ENCODE results near the gene SHROOM1.
"Not testable (repeated sequence)": the region's sequence is repeated elsewhere in the genome, so short reads cannot be mapped to it uniquely, and the experiment has no call there.

Gene SHROOM1

GRCh38 chr5:132812781-132813598 lies 17.5 kb downstream of the SHROOM1 start, which contains the start of gene SOWAHA:
Gene SOWAHA (plus strand): TSS chr5:132813302. CDS start chr5:132813622, 320 bp downstream.
- FAIRE-seq = no peak
- no peak for DNase-seq (ENCODE audit: insufficient read length, low spot score)
- TF ChIP-seq SPI1 (IDR thresholded peaks at IDR 0.05; ENCODE audit: low read depth, low read length) = no peak
- no peak for TF ChIP-seq POLR2A (IDR thresholded peaks at IDR 0.05; ENCODE audit: low read depth, low read length)
- TF ChIP-seq POLR2AphosphoS5 (IDR thresholded peaks at IDR 0.05; ENCODE audit: low read depth, low read length) = no peak

DNA sequence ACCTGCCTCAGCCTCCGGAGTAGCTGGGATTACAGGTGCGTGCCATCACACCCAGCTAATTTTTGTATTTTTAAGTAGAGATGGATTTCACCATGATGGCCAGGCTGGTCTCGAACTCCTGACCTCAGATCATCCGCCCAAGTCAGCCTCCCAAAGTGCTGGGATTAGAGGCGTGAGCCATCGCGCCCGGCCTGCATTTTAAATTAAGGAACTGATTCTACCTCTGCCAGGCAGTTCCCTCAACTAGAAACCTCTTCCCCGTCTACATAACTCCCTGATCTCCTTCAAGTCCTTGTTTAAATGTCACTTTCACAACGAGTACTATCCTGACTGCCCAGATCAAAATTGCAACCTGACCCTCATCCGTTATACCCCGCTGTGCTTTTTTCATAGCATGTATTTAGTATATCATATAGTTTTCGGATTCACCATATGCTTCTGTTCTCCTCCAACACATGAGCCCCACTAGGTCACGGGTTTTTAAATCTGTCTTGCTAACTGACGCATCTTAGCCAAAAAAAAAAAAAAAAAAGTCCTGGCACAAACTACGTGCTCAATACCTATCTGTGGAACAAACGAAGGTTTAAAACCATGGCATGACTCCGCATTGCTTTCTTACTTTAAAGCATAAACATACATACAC lies 18.2 kb downstream of the SHROOM1 start:
- TF ChIP-seq PAX5 (IDR thresholded peaks at IDR 0.05; ENCODE audit: insufficient read depth, low read length, severe bottlenecking) = no peak
- peak; percentile 35; the same call in 1 of the 2 replicates for TF ChIP-seq SPI1 (IDR thresholded peaks at IDR 0.05; ENCODE audit: low read depth, low read length)
- no peak for TF ChIP-seq POLR2AphosphoS5 (IDR thresholded peaks at IDR 0.05; ENCODE audit: low read depth, low read length)
- DNase-seq (ENCODE audit: insufficient read length, low spot score) (no peak), FAIRE-seq (peak; percentile 31)

GRCh38 chr5:132810605-132811004 lies 19.8 kb downstream of the SHROOM1 start:
- no peak for FAIRE-seq
- DNase-seq (ENCODE audit: insufficient read length, low spot score) = no peak
- TF ChIP-seq POU2F2 (IDR thresholded peaks at IDR 0.05; ENCODE audit: low read depth, low read length) (no peak), POLR2A (IDR thresholded peaks at IDR 0.05; ENCODE audit: low read depth, low read length) (no peak), SPI1 (IDR thresholded peaks at IDR 0.05; ENCODE audit: low read depth, low read length) (no peak), TAF1 (IDR thresholded peaks at IDR 0.05; ENCODE audit: low read depth, low read length) (no peak), PAX5 (IDR thresholded peaks at IDR 0.05; ENCODE audit: insufficient read depth, low read length, severe bottlenecking) (no peak), POLR2AphosphoS5 (IDR thresholded peaks at IDR 0.05; ENCODE audit: low read depth, low read length) (no peak)

DNA sequence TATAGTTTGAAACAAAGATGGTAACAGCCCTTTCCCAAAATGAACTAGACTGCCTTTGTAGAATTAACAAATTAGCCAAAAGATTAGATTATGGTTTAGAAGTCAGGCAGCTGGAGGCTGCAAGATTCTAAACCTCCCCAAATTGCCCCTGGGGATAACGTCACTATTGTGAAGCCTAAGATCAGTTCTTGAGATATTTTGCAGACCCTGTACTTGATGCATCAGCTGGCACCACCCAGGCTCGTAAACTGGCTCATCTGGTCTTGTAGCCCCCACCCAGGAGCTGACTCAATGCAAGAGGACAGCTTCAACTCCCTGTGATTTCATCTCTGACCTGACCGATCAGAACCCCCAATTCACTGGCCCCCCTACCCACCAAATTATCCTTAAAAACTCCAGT lies 21.6 kb downstream of the SHROOM1 start:
- DNase-seq (ENCODE audit: insufficient read length, low spot score) (no peak), FAIRE-seq (no peak)
- no peak for TF ChIP-seq POLR2AphosphoS5 (IDR thresholded peaks at IDR 0.05; ENCODE audit: low read depth, low read length)
- no peak for TF ChIP-seq POLR2A (IDR thresholded peaks at IDR 0.05; ENCODE audit: low read depth, low read length)
- TF ChIP-seq TAF1 (IDR thresholded peaks at IDR 0.05; ENCODE audit: low read depth, low read length) = no peak
- TF ChIP-seq SPI1 (IDR thresholded peaks at IDR 0.05; ENCODE audit: low read depth, low read length) = no peak

DNA sequence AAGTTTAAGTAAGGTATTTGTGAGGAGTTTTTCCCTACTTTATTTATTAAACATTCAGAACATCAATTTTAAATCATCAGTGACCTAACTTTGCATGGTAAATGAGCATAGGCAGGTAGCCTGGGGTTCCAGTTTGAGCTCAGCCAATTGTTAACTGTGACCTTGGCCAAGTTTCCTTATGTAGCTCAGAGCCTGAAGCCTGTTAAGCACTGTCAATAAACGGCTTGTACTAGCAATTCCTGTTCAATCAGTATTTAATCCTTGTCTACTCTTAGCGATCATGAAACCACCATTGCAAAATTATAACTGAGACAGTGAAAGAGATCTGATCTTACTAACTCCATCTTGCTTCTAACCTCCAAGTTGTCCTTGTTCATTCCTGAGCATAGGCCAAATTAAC lies 22.0 kb downstream of the SHROOM1 start:
- TF ChIP-seq SPI1 (IDR thresholded peaks at IDR 0.05; ENCODE audit: low read depth, low read length) = no peak
- no peak for TF ChIP-seq PAX5 (IDR thresholded peaks at IDR 0.05; ENCODE audit: insufficient read depth, low read length, severe bottlenecking)
- no peak for TF ChIP-seq POLR2A (IDR thresholded peaks at IDR 0.05; ENCODE audit: low read depth, low read length)
- no peak for TF ChIP-seq POLR2AphosphoS5 (IDR thresholded peaks at IDR 0.05; ENCODE audit: low read depth, low read length)
- no peak for TF ChIP-seq TAF1 (IDR thresholded peaks at IDR 0.05; ENCODE audit: low read depth, low read length)
- no peak for TF ChIP-seq POU2F2 (IDR thresholded peaks at IDR 0.05; ENCODE audit: low read depth, low read length)
- FAIRE-seq (no peak), DNase-seq (ENCODE audit: insufficient read length, low spot score) (no peak)

DNA sequence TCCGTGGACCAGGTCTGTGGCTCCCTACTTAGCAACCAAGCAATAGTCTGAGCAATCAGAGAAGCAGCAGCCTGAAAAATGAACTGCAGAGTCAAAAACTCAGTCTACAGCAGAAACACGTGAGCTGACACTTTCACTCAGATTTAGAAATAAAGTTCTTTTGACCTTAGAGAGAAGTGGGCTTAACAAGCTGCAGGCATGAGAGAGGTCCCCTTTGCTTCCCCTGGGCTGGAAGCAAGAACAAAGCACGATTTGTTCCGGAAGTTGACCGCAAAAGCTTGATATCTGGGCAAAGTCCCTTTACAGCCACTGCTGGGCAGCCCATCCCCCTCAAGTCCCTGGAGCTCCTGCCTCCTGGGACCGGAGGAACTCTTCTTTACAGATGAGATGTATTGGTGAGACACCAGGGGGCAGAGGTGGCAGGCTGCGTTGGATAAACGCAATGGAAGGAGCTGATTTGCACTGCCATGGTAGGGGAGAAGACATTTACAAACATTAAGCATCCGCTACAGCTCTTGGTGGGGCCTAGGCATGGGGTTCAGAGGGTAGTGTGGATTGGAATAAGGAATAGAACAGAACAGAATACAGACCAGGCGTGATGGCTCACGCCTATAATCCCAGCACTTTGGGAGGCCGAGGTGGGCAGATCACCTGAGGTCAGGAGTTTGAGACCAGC lies 23.1 kb downstream of the SHROOM1 start:
- TF ChIP-seq SPI1 (IDR thresholded peaks at IDR 0.05; ENCODE audit: low read depth, low read length) (no peak), TAF1 (IDR thresholded peaks at IDR 0.05; ENCODE audit: low read depth, low read length) (no peak), PAX5 (IDR thresholded peaks at IDR 0.05; ENCODE audit: insufficient read depth, low read length, severe bottlenecking) (no peak), POLR2AphosphoS5 (IDR thresholded peaks at IDR 0.05; ENCODE audit: low read depth, low read length) (no peak), POLR2A (IDR thresholded peaks at IDR 0.05; ENCODE audit: low read depth, low read length) (no peak), POU2F2 (IDR thresholded peaks at IDR 0.05; ENCODE audit: low read depth, low read length) (no peak)
- FAIRE-seq = no peak
- DNase-seq (ENCODE audit: insufficient read length, low spot score) = no peak

GRCh38 chr5:132806804-132807162 lies 23.7 kb downstream of the SHROOM1 start:
- not testable (repeated sequence) for FAIRE-seq; DNase-seq (ENCODE audit: insufficient read length, low spot score)

GRCh38 chr5:132805872-132806271 lies 24.6 kb downstream of the SHROOM1 start:
- not testable (repeated sequence) for FAIRE-seq; DNase-seq (ENCODE audit: insufficient read length, low spot score)

- FAIRE-seq; DNase-seq (ENCODE audit: insufficient read length, low spot score): not testable (repeated sequence)
- peak; percentile 71 for TF ChIP-seq SPI1 (IDR thresholded peaks at IDR 0.05; ENCODE audit: low read depth, low read length)
Observed at GRCh38 chr5:132804219-132804618, 26.2 kb downstream of the SHROOM1 start.

GRCh38 chr5:132802685-132803066 lies 27.8 kb downstream of the SHROOM1 start:
- FAIRE-seq; DNase-seq (ENCODE audit: insufficient read length, low spot score): not testable (repeated sequence)
